Measurements from ENCODE around the gene ACSS3. TPM values are rescaled to one million over a fixed set of nuclear protein-coding genes. Genes with fewer than 3 reads are reported as not detected.

Gene ACSS3
- total RNA-seq, 1 donor from 2014 or later: 35.9 TPM

- DNase-seq (no peak), ATAC-seq (no peak)
- no peak overlapping the region for H3K4me3 ChIP-seq
- H3K27ac ChIP-seq: no peak overlapping the region
- no peaks in the 10 kb centered on the region for H3K36me3 ChIP-seq
- H3K9me3 ChIP-seq: no peaks in the 10 kb centered on the region
- intact Hi-C loops (cut with DNase I): no loop called here
- H3K4me1 ChIP-seq: no peaks in the 10 kb centered on the region
- no peaks in the 10 kb centered on the region for H3K27me3 ChIP-seq
- no peak for TF ChIP-seq CTCF (IDR thresholded peaks at IDR 0.05)
These were observed 143.8 kb downstream of the ACSS3 start for GRCh38 chr12:81221681-81222080.

GRCh38 chr12:81222846-81223592, 145.1 kb downstream of the ACSS3 start:
- Histone ChIP-seq H3K36me3 (no peaks in the 10 kb centered on the region), H3K27ac (no peak overlapping the region), H3K4me1 (no peaks in the 10 kb centered on the region), H3K27me3 (no peaks in the 10 kb centered on the region), H3K9me3 (no peaks in the 10 kb centered on the region), H3K4me3 (no peak overlapping the region)
- no peak for TF ChIP-seq CTCF (IDR thresholded peaks at IDR 0.05)
- intact Hi-C loops (cut with DNase I): no loop called here
- no peak for ATAC-seq
- DNase-seq: no peak

GRCh38 chr12:81224626-81225025, 146.7 kb downstream of the ACSS3 start:
- H3K9me3 ChIP-seq: no peaks in the 10 kb centered on the region
- no peaks in the 10 kb centered on the region for H3K4me1 ChIP-seq
- H3K4me3 ChIP-seq: no peak overlapping the region
- H3K36me3 ChIP-seq: no peaks in the 10 kb centered on the region
- intact Hi-C loops (cut with DNase I): no loop called here
- no peak overlapping the region for H3K27ac ChIP-seq
- no peaks in the 10 kb centered on the region for H3K27me3 ChIP-seq
- TF ChIP-seq CTCF (IDR thresholded peaks at IDR 0.05): no peak
- ATAC-seq (no peak), DNase-seq (no peak)

GRCh38 chr12:81229759-81230158, 151.9 kb downstream of the ACSS3 start:
- Histone ChIP-seq H3K27me3 (no peaks in the 10 kb centered on the region), H3K27ac (no peak overlapping the region), H3K4me1 (no peaks in the 10 kb centered on the region), H3K36me3 (peaks cover 8% of the 10 kb centered on the region), H3K4me3 (no peak overlapping the region), H3K9me3 (no peaks in the 10 kb centered on the region)
- no peak for ATAC-seq
- intact Hi-C loops (cut with DNase I): no loop called here
- TF ChIP-seq CTCF (IDR thresholded peaks at IDR 0.05): no peak
- no peak for DNase-seq

- intact Hi-C loops (cut with DNase I): no loop called here
- DNase-seq: no peak
- ATAC-seq: no peak
- Histone ChIP-seq H3K9me3 (no peaks in the 10 kb centered on the region), H3K4me3 (no peak overlapping the region), H3K27me3 (no peaks in the 10 kb centered on the region), H3K27ac (no peak overlapping the region), H3K4me1 (no peaks in the 10 kb centered on the region), H3K36me3 (peaks cover 8% of the 10 kb centered on the region)
- no peak for TF ChIP-seq CTCF (IDR thresholded peaks at IDR 0.05)
These were observed 153.9 kb downstream of the ACSS3 start for GRCh38 chr12:81231574-81232368.

All from upper lobe of right lung (tissue), 1 donor.